HepG2 (cell line): ENCODE results near the gene CEP83. TPM values are rescaled to one million over a fixed set of nuclear protein-coding genes. Genes with fewer than 3 reads are reported as not detected.

Experiments
- ATAC-seq: fragments of 200-7000 bp; cut with Tn5 transposase; 3 replicates; pipeline ENCODE4 v1.9.1; 2020; ENCODE audit warnings: mild to moderate bottlenecking, moderate library complexity
- BruUV-seq: library from RNA; stranded (reverse); fragments of 400-500 nt; replicated peaks from 2 replicates; lab custom pipeline; 2021; lab: Mats Ljungman, UMichigan
- CTCF ChIA-PET: fragments of 300-600 bp; formaldehyde crosslinking; extraction: SDS; loops from one replicate; lab custom pipeline; 2021; ENCODE audit warnings: low total read pairs, inconsistent platforms, low intra/inter-chr PET ratio; lab: Yijun Ruan, JAX
- POLR2A ChIA-PET: fragments of 350-600 bp; sonication (Branson Sonifier 250); formaldehyde crosslinking; loops from one replicate; lab custom pipeline; 2020; ENCODE audit warnings: antibody characterized with exemption, inconsistent platforms; lab: Yijun Ruan, JAX
- DNase-seq: peaks from one replicate; pipeline ENCODE4 v3.0.0-alpha.2; 2015; ENCODE audit warnings: low spot score
- FAIRE-seq: peaks from 3 replicates; lab custom pipeline; 2011; peaks lifted over from hg19 to GRCh38; lab: Jason Lieb, UNC
- H2AFZ ChIP-seq: one replicate; pipeline ENCODE4 v1.6.1; 2011; ENCODE audit warnings: low read length, inconsistent platforms
- H3K27ac ChIP-seq: fragments of 300-600 bp; 3 replicates; pipeline ENCODE4 v1.8.0; 2011; ENCODE audit warnings: mixed run types, mild to moderate bottlenecking, mixed read lengths, low read length, inconsistent platforms; ENCODE audit not compliant: insufficient read depth; ENCODE audit errors: extremely low read length
- H3K27me3 ChIP-seq, 2 experiments: fragments of 200-600 bp in 1 of 2; 2 replicates in 1 of 2; 3 replicates in 1 of 2; pipeline versions ENCODE4 v1.6.0 to v1.8.0; 2011; ENCODE audit warnings: low read length in 2 of 2, mild to moderate bottlenecking in 2 of 2, moderate library complexity in 2 of 2, inconsistent platforms in 1 of 2; ENCODE audit not compliant: insufficient read depth in 2 of 2, control insufficient read depth in 1 of 2
- H3K36me3 ChIP-seq, 2 experiments: fragments of 200-600 bp in 1 of 2; replicated peaks in 1 of 2; 2 replicates in 1 of 2; 3 replicates in 1 of 2; pipeline versions ENCODE4 v1.5.1 to v1.8.0; 2011; ENCODE audit warnings: low read length in 2 of 2, inconsistent platforms in 1 of 2; ENCODE audit not compliant: insufficient read depth in 2 of 2, control insufficient read depth in 1 of 2
- H3K4me1 ChIP-seq: 2 replicates; pipeline ENCODE4 v1.5.1; 2012; ENCODE audit warnings: low read length, inconsistent platforms; ENCODE audit not compliant: insufficient read depth
- H3K4me2 ChIP-seq: 2 replicates; pipeline ENCODE4 v1.6.0; 2011; ENCODE audit warnings: low read depth, low read length, inconsistent platforms
- H3K4me3 ChIP-seq, 3 experiments: fragments of 200-600 bp in 1 of 3; sonication (generic), shearing (Covaris generic) in 1 of 3; replicated peaks in 1 of 3; 2 replicates each; pipeline ENCODE4 v1.5.1; 2011 to 2016; ENCODE audit warnings: low read length in 3 of 3, inconsistent platforms in 2 of 3, low read depth in 2 of 3, mild to moderate bottlenecking in 2 of 3, control low read depth in 1 of 3, mixed read lengths in 1 of 3; ENCODE audit not compliant: insufficient read depth in 1 of 3
- H3K79me2 ChIP-seq: one replicate; pipeline ENCODE4 v1.6.1; 2011; ENCODE audit warnings: low read length, inconsistent platforms; ENCODE audit not compliant: insufficient read depth
- H3K9ac ChIP-seq: 2 replicates; pipeline ENCODE4 v1.6.0; 2011; ENCODE audit warnings: mild to moderate bottlenecking, low read depth, low read length, inconsistent platforms; ENCODE audit not compliant: insufficient read depth
- H3K9me3 ChIP-seq: 2 replicates; pipeline ENCODE4 v1.5.1; 2012; ENCODE audit warnings: mild to moderate bottlenecking, low read length
- H4K20me1 ChIP-seq: 2 replicates; pipeline ENCODE4 v1.6.0; 2011; ENCODE audit warnings: inconsistent platforms, mild to moderate bottlenecking, low read length, moderate library complexity; ENCODE audit not compliant: insufficient read depth
- CAMTA2 ChIP-seq: sonication (generic); formaldehyde crosslinking; IDR thresholded peaks from 2 replicates; pipeline ENCODE4 v1.4.0; 2020; ENCODE audit warnings: mild to moderate bottlenecking, missing genetic modification reagents, borderline replicate concordance
- GFI1 ChIP-seq: sonication (generic); formaldehyde crosslinking; IDR thresholded peaks from 2 replicates; pipeline ENCODE4 v1.5.0; 2020; ENCODE audit warnings: missing genetic modification reagents, mild to moderate bottlenecking, borderline replicate concordance
- JDP2 ChIP-seq: sonication (generic); formaldehyde crosslinking; IDR thresholded peaks from 2 replicates; pipeline ENCODE4 v1.8.1; 2022; ENCODE audit warnings: missing genetic modification reagents, borderline replicate concordance
- NCOA1 ChIP-seq: sonication (generic); formaldehyde crosslinking; IDR thresholded peaks from 2 replicates; pipeline ENCODE4 v1.9.0; 2021; ENCODE audit warnings: missing genetic modification reagents
- PITX1 ChIP-seq: sonication (generic); formaldehyde crosslinking; IDR thresholded peaks from 2 replicates; pipeline ENCODE4 v1.5.1; 2020; ENCODE audit warnings: mild to moderate bottlenecking, missing genetic modification reagents
- SKI ChIP-seq: fragments of 450-650 bp; IDR thresholded peaks from one replicate; pipeline ENCODE4 v1.6.1; 2018; ENCODE audit warnings: mild to moderate bottlenecking; ENCODE audit not compliant: partially characterized antibody
- SMAD1 ChIP-seq: sonication (generic); formaldehyde crosslinking; IDR thresholded peaks from 2 replicates; pipeline ENCODE4 v1.4.0; 2020; ENCODE audit warnings: missing genetic modification reagents, low read depth, mild to moderate bottlenecking, borderline replicate concordance
- SRSF9 ChIP-seq: fragments of 200-400 bp; formaldehyde crosslinking; IDR thresholded peaks from 2 replicates; pipeline ENCODE4 v1.6.1; 2018; ENCODE audit warnings: borderline replicate concordance, mild to moderate bottlenecking, low read depth, low read length; ENCODE audit not compliant: insufficient read depth, poor library complexity, severe bottlenecking
- STAG1 ChIP-seq: sonication (generic); formaldehyde crosslinking; IDR thresholded peaks from 2 replicates; pipeline ENCODE4 v1.4.0; 2020; ENCODE audit warnings: missing genetic modification reagents
- TMF1 ChIP-seq: sonication (generic); formaldehyde crosslinking; IDR thresholded peaks from 2 replicates; pipeline ENCODE4 v1.8.1; 2022; ENCODE audit warnings: low read depth, missing genetic modification reagents
- ZBTB1 ChIP-seq: sonication (generic); formaldehyde crosslinking; IDR thresholded peaks from 2 replicates; pipeline ENCODE4 v1.4.0; 2020; ENCODE audit warnings: missing genetic modification reagents, borderline replicate concordance
- ZFP90 ChIP-seq: sonication (generic); formaldehyde crosslinking; IDR thresholded peaks from 2 replicates; pipeline ENCODE4 v1.8.0; 2022; ENCODE audit warnings: missing genetic modification reagents, mild to moderate bottlenecking, inconsistent platforms, borderline replicate concordance
- ZNF772 ChIP-seq: sonication (generic); formaldehyde crosslinking; IDR thresholded peaks from 2 replicates; pipeline ENCODE4 v1.5.0; 2020; ENCODE audit warnings: mild to moderate bottlenecking, missing genetic modification reagents
- WGBS: methylation state at CpG from one replicate; pipeline ENCODE4 v1.1.6; 2017; ENCODE audit warnings: low lambda C conversion rate; 5-methylcytosine and 5-hydroxymethylcytosine counted together
- in situ Hi-C: cut with HindIII; loops from 2 replicates; pipeline ENCODE4 v1.10.0; 2017; ENCODE audit warnings: low pct_unique_long_range_greater_than_20kb; ENCODE audit not compliant: extremely low pct_ligation_motif_present
- intact Hi-C: fragments of 100-400 bp; cut with micrococcal nuclease; formaldehyde crosslinking; loops from one replicate; pipeline ENCODE4 v1.10.0; 2022; ENCODE audit not compliant: unreplicated experiment
- polyA plus RNA-seq, 8 experiments: library from polyadenylated mRNA; depleted of rRNA in 3 of 8; stranded (reverse) in 7 of 8; unstranded in 1 of 8; fragments of >200 nt; fragmentation: Illumina TruSeq in 4 of 8; extraction: Trizol in 4 of 8; gene quantifications; 2 replicates each; pipeline versions ENCODE4 v1.2.1 to v1.2.3, GENCODE V29; 2011 to 2016; ENCODE audit warnings: low read depth in 4 of 8, missing spikeins in 1 of 8, mixed read lengths in 1 of 8; ENCODE audit not compliant: insufficient read depth in 1 of 8
- total RNA-seq, 5 experiments: library from RNA; depleted of rRNA; stranded (reverse); fragments of >200 nt; fragmentation: Illumina TruSeq; extraction: Trizol; gene quantifications; 2 replicates each; pipeline ENCODE4 v1.2.3, GENCODE V29; 2016; ENCODE audit warnings: low read depth in 1 of 5
- TF ChIP-seq, protein P1 (sequence below): sonication (generic); formaldehyde crosslinking; IDR thresholded peaks from 2 replicates; pipeline ENCODE4 v1.5.0; 2020; ENCODE audit warnings: mild to moderate bottlenecking, missing genetic modification reagents, moderate library complexity
- TF ChIP-seq, protein P2 (sequence below): sonication (generic); formaldehyde crosslinking; IDR thresholded peaks from 2 replicates; pipeline ENCODE4 v1.4.0; 2020; ENCODE audit warnings: missing genetic modification reagents

Gene CEP83
- total and polyA plus RNA-seq, 2 of the 13 experiments (the other 11 are each of a cell fraction or from before 2014, with no cell fraction given), result 6.2 to 19.2 TPM

DNA sequence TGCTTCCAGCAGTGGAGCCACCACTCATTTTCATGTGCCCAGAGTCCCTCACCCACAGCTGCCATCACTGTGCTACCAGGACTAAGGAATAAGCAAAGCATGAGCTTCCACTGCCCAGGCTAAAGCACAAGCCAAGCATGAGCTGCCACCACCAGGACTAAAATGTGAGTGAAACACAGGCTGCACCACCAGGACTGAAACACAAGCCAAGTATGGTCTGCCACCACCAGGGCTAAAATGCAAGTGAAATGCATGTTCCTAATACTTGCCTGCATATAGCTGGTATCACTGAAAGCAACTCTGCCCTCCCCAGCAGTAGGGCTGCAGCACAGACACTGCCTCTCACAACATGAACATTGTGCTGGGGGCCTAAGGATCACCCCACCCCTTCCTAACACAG lies 30.0 kb downstream of the CEP83 start:
- no peak for TF ChIP-seq JDP2
- TF ChIP-seq NCOA1, result no peak
- 0 out of 2 replicates have a peak, but pooled peaks have one; percentile 23 for TF ChIP-seq GFI1 (CRISPR knock-in tag)
- TF ChIP-seq STAG1 (CRISPR knock-in tag), result peak; percentile 58
- no peak for TF ChIP-seq ZBTB1 (CRISPR knock-in tag)
- TF ChIP-seq, protein P1, sequence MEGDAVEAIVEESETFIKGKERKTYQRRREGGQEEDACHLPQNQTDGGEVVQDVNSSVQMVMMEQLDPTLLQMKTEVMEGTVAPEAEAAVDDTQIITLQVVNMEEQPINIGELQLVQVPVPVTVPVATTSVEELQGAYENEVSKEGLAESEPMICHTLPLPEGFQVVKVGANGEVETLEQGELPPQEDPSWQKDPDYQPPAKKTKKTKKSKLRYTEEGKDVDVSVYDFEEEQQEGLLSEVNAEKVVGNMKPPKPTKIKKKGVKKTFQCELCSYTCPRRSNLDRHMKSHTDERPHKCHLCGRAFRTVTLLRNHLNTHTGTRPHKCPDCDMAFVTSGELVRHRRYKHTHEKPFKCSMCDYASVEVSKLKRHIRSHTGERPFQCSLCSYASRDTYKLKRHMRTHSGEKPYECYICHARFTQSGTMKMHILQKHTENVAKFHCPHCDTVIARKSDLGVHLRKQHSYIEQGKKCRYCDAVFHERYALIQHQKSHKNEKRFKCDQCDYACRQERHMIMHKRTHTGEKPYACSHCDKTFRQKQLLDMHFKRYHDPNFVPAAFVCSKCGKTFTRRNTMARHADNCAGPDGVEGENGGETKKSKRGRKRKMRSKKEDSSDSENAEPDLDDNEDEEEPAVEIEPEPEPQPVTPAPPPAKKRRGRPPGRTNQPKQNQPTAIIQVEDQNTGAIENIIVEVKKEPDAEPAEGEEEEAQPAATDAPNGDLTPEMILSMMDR (CRISPR knock-in tag), result peak; percentile 43
- TF ChIP-seq ZNF772 (CRISPR knock-in tag), result no peak
- TF ChIP-seq, all 625 proteins: peak for 3
- Histone ChIP-seq H3K36me3 (no peaks in the 10 kb centered on the region), H3K9me3 (peaks cover 16% of the 10 kb centered on the region), H3K79me2 (peaks cover 9% of the 10 kb centered on the region), H4K20me1 (no peaks in the 10 kb centered on the region), H3K4me2 (no peak overlapping the region), H3K27ac (no peak overlapping the region), H3K4me3 (no peak overlapping the region), H2AFZ (no peak overlapping the region), H3K27me3 (no peaks in the 10 kb centered on the region), H3K9ac (no peak overlapping the region), H3K4me1 (peaks cover 25% of the 10 kb centered on the region)
- ATAC-seq (peak; percentile 80), DNase-seq (peak; percentile 23), FAIRE-seq (no peak)
- in situ Hi-C loops, result loop anchor here (10.0 kb wide), 1 partner anchor 285 kb away; the partner anchor contains the start of gene PLXNC1
- no TSS peak for BruUV-seq
- intact Hi-C loops, result loop anchor here (10.0 kb wide), 1 partner anchor 105 kb away; no protein-coding TSS in a partner anchor
- CTCF ChIA-PET, result no interaction called here
- POLR2A ChIA-PET, result no interaction called here

DNA sequence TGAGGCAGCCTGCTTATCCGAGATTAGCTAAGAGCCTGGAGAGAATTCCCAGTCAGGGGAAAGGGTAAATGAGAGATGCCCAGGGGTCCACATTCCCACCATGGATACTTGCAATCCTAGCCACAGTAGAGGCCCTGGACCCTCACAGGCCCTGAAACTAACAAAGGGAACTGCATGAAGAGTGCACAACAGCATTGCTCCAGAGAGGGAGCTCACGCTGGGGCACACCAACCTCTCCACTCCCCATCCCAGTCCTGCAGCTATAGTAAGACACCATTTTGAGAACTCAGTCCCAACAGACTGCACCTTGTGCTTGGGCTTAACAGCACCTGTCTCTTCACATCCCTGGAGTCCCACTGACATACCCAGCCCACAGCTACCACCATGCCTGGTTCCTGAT lies 30.5 kb downstream of the CEP83 start:
- no peak overlapping the region for H3K9ac ChIP-seq
- FAIRE-seq (no peak), DNase-seq (no peak), ATAC-seq (peak; percentile 41)
- H3K4me1 ChIP-seq, result peaks cover 21% of the 10 kb centered on the region
- TF ChIP-seq ZFP90 (CRISPR knock-in tag) (no peak), SKI (no peak), TMF1 (CRISPR knock-in tag) (no peak), SRSF9 (no peak), PITX1 (no peak), SMAD1 (CRISPR knock-in tag) (no peak), CAMTA2 (no peak)
- TF ChIP-seq, protein P2, sequence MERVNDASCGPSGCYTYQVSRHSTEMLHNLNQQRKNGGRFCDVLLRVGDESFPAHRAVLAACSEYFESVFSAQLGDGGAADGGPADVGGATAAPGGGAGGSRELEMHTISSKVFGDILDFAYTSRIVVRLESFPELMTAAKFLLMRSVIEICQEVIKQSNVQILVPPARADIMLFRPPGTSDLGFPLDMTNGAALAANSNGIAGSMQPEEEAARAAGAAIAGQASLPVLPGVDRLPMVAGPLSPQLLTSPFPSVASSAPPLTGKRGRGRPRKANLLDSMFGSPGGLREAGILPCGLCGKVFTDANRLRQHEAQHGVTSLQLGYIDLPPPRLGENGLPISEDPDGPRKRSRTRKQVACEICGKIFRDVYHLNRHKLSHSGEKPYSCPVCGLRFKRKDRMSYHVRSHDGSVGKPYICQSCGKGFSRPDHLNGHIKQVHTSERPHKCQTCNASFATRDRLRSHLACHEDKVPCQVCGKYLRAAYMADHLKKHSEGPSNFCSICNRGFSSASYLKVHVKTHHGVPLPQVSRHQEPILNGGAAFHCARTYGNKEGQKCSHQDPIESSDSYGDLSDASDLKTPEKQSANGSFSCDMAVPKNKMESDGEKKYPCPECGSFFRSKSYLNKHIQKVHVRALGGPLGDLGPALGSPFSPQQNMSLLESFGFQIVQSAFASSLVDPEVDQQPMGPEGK, result no peak
- no peak overlapping the region for H3K27ac ChIP-seq
- no peak overlapping the region for H2AFZ ChIP-seq
- BruUV-seq, result no TSS peak
- peaks cover 16% of the 10 kb centered on the region for H3K9me3 ChIP-seq
- in situ Hi-C loops, result no loop called here
- intact Hi-C loops, result no loop called here
- ChIA-PET CTCF (no interaction called here), POLR2A (interaction anchor here (0.6 kb wide), 1 partner anchor 1432 kb away, joined by 3 read pairs; no protein-coding TSS in a partner anchor)
- 98% methylated on average over 2 of the region's 2 CpGs for WGBS
- H4K20me1 ChIP-seq, result no peaks in the 10 kb centered on the region
- H3K27me3 ChIP-seq, result no peaks in the 10 kb centered on the region
- peaks cover 7% of the 10 kb centered on the region for H3K79me2 ChIP-seq
- no peaks in the 10 kb centered on the region for H3K36me3 ChIP-seq
- H3K4me2 ChIP-seq, result no peak overlapping the region
- H3K4me3 ChIP-seq, result no peak overlapping the region
